Kidney (tissue), 14 donors: ENCODE data around the gene MRPS12. TPM values are rescaled to one million over a fixed set of nuclear protein-coding genes. Genes with fewer than 3 reads are reported as not detected.

Experiments
- DNase-seq, 5 donors: peaks; one replicate each; pipeline ENCODE4 v3.0.0-alpha.2; 2013 to 2020
- FAIRE-seq: peaks from 2 replicates; lab custom pipeline; 2012; peaks lifted over from hg19 to GRCh38; lab: Jason Lieb, UNC
- H3K27ac ChIP-seq, 2 donors: one replicate each; pipeline ENCODE4 v1.7.0; 2013; ENCODE audit warnings: low read depth in 2 of 2, low read length in 2 of 2, inconsistent platforms in 1 of 2
- H3K27me3 ChIP-seq: one replicate; pipeline ENCODE4 v1.7.1; 2013; ENCODE audit warnings: low read length, inconsistent platforms; ENCODE audit not compliant: control insufficient read depth, insufficient read depth
- H3K36me3 ChIP-seq, 3 donors: one replicate each; pipeline versions ENCODE4 v1.7.0 to v1.7.1; 2013; ENCODE audit warnings: low read length in 3 of 3, control low read depth in 1 of 3, inconsistent platforms in 1 of 3; ENCODE audit not compliant: insufficient read depth in 3 of 3, control insufficient read depth in 2 of 3
- H3K4me1 ChIP-seq, 3 donors: one replicate each; pipeline versions ENCODE4 v1.7.0 to v1.7.1; 2013; ENCODE audit warnings: low read length in 3 of 3, inconsistent platforms in 1 of 3, low read depth in 1 of 3; ENCODE audit not compliant: control insufficient read depth in 2 of 3, insufficient read depth in 2 of 3
- H3K4me3 ChIP-seq, 3 donors: one replicate each; pipeline versions ENCODE4 v1.7.0 to v1.8.1; 2013; ENCODE audit warnings: low read length in 3 of 3, control low read depth in 1 of 3, inconsistent platforms in 1 of 3
- H3K9ac ChIP-seq, 3 donors: one replicate each; pipeline versions ENCODE4 v1.7.0 to v1.7.1; 2013; ENCODE audit warnings: low read length in 3 of 3, control low read depth in 1 of 3, inconsistent platforms in 1 of 3
- H3K9me3 ChIP-seq, 3 donors: one replicate each; pipeline versions ENCODE4 v1.7.0 to v1.7.1; 2013; ENCODE audit warnings: low read length in 3 of 3, control low read depth in 1 of 3, inconsistent platforms in 1 of 3; ENCODE audit not compliant: control insufficient read depth in 2 of 3, insufficient read depth in 1 of 3
- CTCF ChIP-seq: IDR thresholded peaks from 3 replicates; pipeline ENCODE4 v1.5.1; 2012; ENCODE audit warnings: mild to moderate bottlenecking, moderate library complexity, borderline replicate concordance; ENCODE audit not compliant: insufficient read depth; ENCODE audit errors: extremely low read depth
- intact Hi-C: fragments of 100-400 bp; cut with DNase I; formaldehyde crosslinking; loops from one replicate; pipeline ENCODE4 v1.11.1; 2022
- polyA plus RNA-seq: library from polyadenylated mRNA; stranded (reverse); fragments of 350-450 nt; fragmentation: Illumina TruSeq; extraction: RNeasy Lipid Tissue Mini Kit (QIAGEN cat#74804); gene quantifications from one replicate; pipeline ENCODE4 v1.2.3, GENCODE V29; 2014; ENCODE audit warnings: low read depth, low replicate concordance; ENCODE audit not compliant: insufficient read depth
- total RNA-seq: library from RNA; stranded (reverse); fragmentation: NEBNext Ultra II Directional; extraction: Animal tissue kit (Norgen Biotek cat#: 25700); gene quantifications from one replicate; pipeline ENCODE4 v1.2.1, GENCODE V29; 2021
- donor health status: control.
- donor health status: control.
- donor health status: control.
- donor health status: control.
- donor health status: control.
- donor health status: DM: yes; HTN: yes; CAD: no.
- donor health status: Normal renal cell carcinoma (clear cell type).

The MRPS12 gene
- total and polyA plus RNA-seq, 2 donors from 2014 or later: 28.5 to 110 TPM

- Histone ChIP-seq H3K4me1 (no peaks in the 10 kb centered on the region), H3K27ac (no peak overlapping the region), H3K4me3 (no peak overlapping the region), H3K9me3 (peaks cover 0 to 3% (median 0%) of the 10 kb centered on the region in 3 donors), H3K36me3 (peaks cover 0 to 8% (median 8%) of the 10 kb centered on the region in 3 donors), H3K9ac (no peak overlapping the region), H3K27me3 (no peaks in the 10 kb centered on the region)
- FAIRE-seq (no peak), DNase-seq (no peak)
- TF ChIP-seq CTCF: no peak
- intact Hi-C loops: no loop called here
These were observed 25.1 kb upstream of the MRPS12 start for GRCh38 chr19:38905620-38906019.

- no peak overlapping the region for H3K27ac ChIP-seq
- no peak overlapping the region for H3K4me3 ChIP-seq
- H3K9ac ChIP-seq: no peak overlapping the region
- peaks cover 0 to 8% (median 8%) of the 10 kb centered on the region in 3 donors for H3K36me3 ChIP-seq
- intact Hi-C loops: no loop called here
- no peak for DNase-seq
- FAIRE-seq: no peak
- no peaks in the 10 kb centered on the region for H3K4me1 ChIP-seq
- no peak for TF ChIP-seq CTCF
- H3K9me3 ChIP-seq: no peaks in the 10 kb centered on the region
- H3K27me3 ChIP-seq: peaks cover 2% of the 10 kb centered on the region
These were observed 23.5 kb upstream of the MRPS12 start for GRCh38 chr19:38907227-38907626.

- Histone ChIP-seq H3K27me3 (peaks cover 2% of the 10 kb centered on the region), H3K27ac (no peak overlapping the region), H3K9ac (no peak overlapping the region), H3K4me1 (no peaks in the 10 kb centered on the region), H3K9me3 (no peaks in the 10 kb centered on the region), H3K4me3 (no peak overlapping the region), H3K36me3 (peaks cover 0 to 8% (median 8%) of the 10 kb centered on the region in 3 donors)
- no peak for TF ChIP-seq CTCF
- no peak for FAIRE-seq
- DNase-seq: no peak
- intact Hi-C loops: no loop called here
These were observed 23.1 kb upstream of the MRPS12 start for GRCh38 chr19:38907670-38908069.

GRCh38 chr19:38908911-38909310, 21.8 kb upstream of the MRPS12 start:
- FAIRE-seq: no peak
- no peak for DNase-seq
- no peak overlapping the region for H3K4me3 ChIP-seq

More at GRCh38 chr19:38908911-38909310, 21.8 kb upstream of the MRPS12 start:
- intact Hi-C loops: no loop called here
- Histone ChIP-seq H3K27ac (no peak overlapping the region), H3K9ac (no peak overlapping the region), H3K4me1 (no peaks in the 10 kb centered on the region), H3K27me3 (peaks cover 2% of the 10 kb centered on the region), H3K9me3 (no peaks in the 10 kb centered on the region), H3K36me3 (peaks cover 0 to 8% (median 8%) of the 10 kb centered on the region in 3 donors)
- TF ChIP-seq CTCF: no peak
